Measurements from ENCODE around the gene RGS14.

DNA sequence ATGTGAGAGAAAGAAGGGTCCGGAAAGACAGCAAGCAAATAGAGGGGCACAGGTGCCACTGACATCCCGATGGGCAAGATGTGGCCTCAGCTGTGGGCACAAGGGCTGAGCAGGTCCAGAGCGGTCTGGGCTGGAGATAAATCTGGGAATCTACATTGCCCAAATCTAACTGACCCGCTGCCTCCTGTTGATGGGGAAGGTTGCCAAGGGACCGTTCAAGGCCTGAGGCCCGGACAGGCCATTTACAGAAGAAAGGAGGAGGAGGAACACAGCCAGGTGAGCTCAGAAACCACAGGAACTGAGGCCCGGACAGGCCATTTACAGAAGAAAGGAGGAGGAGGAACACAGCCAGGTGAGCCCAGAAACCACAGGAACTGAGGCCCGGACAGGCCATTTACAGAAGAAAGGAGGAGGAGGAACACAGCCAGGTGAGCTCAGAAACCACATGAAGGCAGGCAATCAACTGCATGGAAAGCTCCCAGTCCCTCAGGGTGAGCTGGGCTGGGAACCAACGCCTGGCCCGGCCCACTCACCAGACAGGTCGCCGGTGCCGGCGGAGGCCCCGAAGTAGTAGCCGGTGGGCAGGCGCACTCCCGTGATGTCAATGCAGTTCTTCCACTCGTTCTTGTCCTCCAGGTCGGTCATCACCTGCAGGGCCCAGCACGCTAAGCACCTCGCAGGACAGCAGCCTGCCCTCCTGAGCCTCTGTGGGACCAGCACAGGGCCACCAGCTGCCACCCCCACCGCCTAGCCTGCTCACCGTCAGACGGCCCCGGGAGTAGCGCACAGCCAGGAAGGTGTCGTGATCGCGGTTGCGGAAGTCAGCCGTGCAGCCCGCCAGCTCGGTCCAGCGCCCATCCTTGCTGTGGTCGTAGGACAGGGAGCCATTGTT lies 20.9 kb upstream of the RGS14 start:
- TF ChIP-seq, protein P1, sequence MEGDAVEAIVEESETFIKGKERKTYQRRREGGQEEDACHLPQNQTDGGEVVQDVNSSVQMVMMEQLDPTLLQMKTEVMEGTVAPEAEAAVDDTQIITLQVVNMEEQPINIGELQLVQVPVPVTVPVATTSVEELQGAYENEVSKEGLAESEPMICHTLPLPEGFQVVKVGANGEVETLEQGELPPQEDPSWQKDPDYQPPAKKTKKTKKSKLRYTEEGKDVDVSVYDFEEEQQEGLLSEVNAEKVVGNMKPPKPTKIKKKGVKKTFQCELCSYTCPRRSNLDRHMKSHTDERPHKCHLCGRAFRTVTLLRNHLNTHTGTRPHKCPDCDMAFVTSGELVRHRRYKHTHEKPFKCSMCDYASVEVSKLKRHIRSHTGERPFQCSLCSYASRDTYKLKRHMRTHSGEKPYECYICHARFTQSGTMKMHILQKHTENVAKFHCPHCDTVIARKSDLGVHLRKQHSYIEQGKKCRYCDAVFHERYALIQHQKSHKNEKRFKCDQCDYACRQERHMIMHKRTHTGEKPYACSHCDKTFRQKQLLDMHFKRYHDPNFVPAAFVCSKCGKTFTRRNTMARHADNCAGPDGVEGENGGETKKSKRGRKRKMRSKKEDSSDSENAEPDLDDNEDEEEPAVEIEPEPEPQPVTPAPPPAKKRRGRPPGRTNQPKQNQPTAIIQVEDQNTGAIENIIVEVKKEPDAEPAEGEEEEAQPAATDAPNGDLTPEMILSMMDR (IDR thresholded peaks at IDR 0.05), result no peak
- TF ChIP-seq POLR2A (IDR thresholded peaks at IDR 0.05), result no peak
- TF ChIP-seq EP300 (IDR thresholded peaks at IDR 0.05), result no peak

Data from tibial nerve (tissue), 4 donors.